Neural cell (in vitro differentiated cells): ENCODE measurements around the gene SLC6A5. TPM values are rescaled to one million over a fixed set of nuclear protein-coding genes. Genes with fewer than 3 reads are reported as not detected.

Source experiments
- H2AFZ ChIP-seq: fragments of 200-600, 300-800 bp; sonication (generic), shearing (Covaris generic); 2 replicates; pipeline ENCODE4 v1.6.0; 2014; ENCODE audit warnings: low read depth, mild to moderate bottlenecking, antibody characterized with exemption, low read length, moderate library complexity
- H3F3A ChIP-seq: fragments of 200-600 bp; shearing (Covaris generic); 2 replicates; pipeline ENCODE4 v1.6.1; 2016; ENCODE audit warnings: mild to moderate bottlenecking, moderate library complexity, mixed read lengths, antibody characterized with exemption, low read length; ENCODE audit not compliant: insufficient read depth, poor library complexity, severe bottlenecking
- H3K27ac ChIP-seq: fragments of 200-600, 300-800 bp; sonication (generic), shearing (Covaris generic); 2 replicates; pipeline ENCODE4 v1.5.1; 2014; ENCODE audit warnings: mild to moderate bottlenecking, low read length, moderate library complexity
- H3K27me3 ChIP-seq: fragments of 300-800, 200-600 bp; sonication (generic), shearing (Covaris generic); 2 replicates; pipeline ENCODE4 v1.6.0; 2014; ENCODE audit warnings: mild to moderate bottlenecking, low read depth, low read length, moderate library complexity; ENCODE audit not compliant: insufficient read depth
- H3K36me3 ChIP-seq: fragments of 300-800, 200-600 bp; sonication (generic), shearing (Covaris generic); 2 replicates; pipeline ENCODE4 v1.5.1; 2014; ENCODE audit warnings: mild to moderate bottlenecking, antibody characterized with exemption, low read length, moderate library complexity; ENCODE audit not compliant: insufficient read depth
- H3K4me2 ChIP-seq: fragments of 300-800, 200-600 bp; sonication (generic), shearing (Covaris generic); 2 replicates; pipeline ENCODE4 v1.6.0; 2014; ENCODE audit warnings: mild to moderate bottlenecking, low read length
- H3K4me3 ChIP-seq: fragments of 300-800, 200-600 bp; sonication (generic), shearing (Covaris generic); 2 replicates; pipeline ENCODE4 v1.5.1; 2014; ENCODE audit warnings: mild to moderate bottlenecking, low read length, moderate library complexity
- H3K79me2 ChIP-seq: fragments of 200-600 bp; shearing (Covaris generic); replicated peaks from 2 replicates; pipeline ENCODE4 v1.6.0; 2014; ENCODE audit warnings: mild to moderate bottlenecking, low read length, moderate library complexity; ENCODE audit not compliant: insufficient read depth
- H3K9ac ChIP-seq: fragments of 300-800, 200-600 bp; sonication (generic), shearing (Covaris generic); 2 replicates; pipeline ENCODE4 v1.6.1; 2016; ENCODE audit warnings: mild to moderate bottlenecking, low read length, mixed read lengths
- H3K9me2 ChIP-seq: fragments of 200-600 bp; shearing (Covaris generic); 2 replicates; pipeline ENCODE4 v1.6.1; 2016; ENCODE audit warnings: mild to moderate bottlenecking, low read length, mixed read lengths; ENCODE audit not compliant: insufficient read depth
- H3K9me3 ChIP-seq: fragments of 200-600, 300-800 bp; sonication (generic), shearing (Covaris generic); 2 replicates; pipeline ENCODE4 v1.6.1; 2016; ENCODE audit warnings: mild to moderate bottlenecking, mixed run types, low read length, moderate library complexity, mixed read lengths
- H4K20me1 ChIP-seq: fragments of 200-600 bp; shearing (Covaris generic); 2 replicates; pipeline ENCODE4 v1.6.1; 2016; ENCODE audit warnings: mild to moderate bottlenecking, mixed run types; ENCODE audit not compliant: insufficient read depth
- CTCF ChIP-seq: fragments of 450-650 bp; IDR thresholded peaks from 2 replicates; pipeline ENCODE4 v1.5.1; 2014; ENCODE audit warnings: antibody characterized with exemption, mild to moderate bottlenecking, moderate library complexity; ENCODE audit not compliant: poor library complexity, severe bottlenecking
- EP300 ChIP-seq: fragments of 450-650 bp; conservative IDR thresholded peaks from 2 replicates; pipeline ENCODE4 v1.6.1; 2014; ENCODE audit warnings: antibody characterized with exemption, mild to moderate bottlenecking, moderate library complexity; ENCODE audit not compliant: poor library complexity, severe bottlenecking
- EZH2 ChIP-seq: fragments of 200-600, 300-800 bp; shearing (Covaris generic), sonication (generic); IDR thresholded peaks from 2 replicates; pipeline ENCODE4 v1.6.1; 2014; ENCODE audit warnings: antibody characterized with exemption, low read length, borderline replicate concordance, mild to moderate bottlenecking; ENCODE audit not compliant: insufficient read depth, poor library complexity, severe bottlenecking
- MXI1 ChIP-seq: fragments of 450-650 bp; conservative IDR thresholded peaks from 2 replicates; pipeline ENCODE4 v1.6.1; 2014; ENCODE audit warnings: antibody characterized with exemption, mild to moderate bottlenecking; ENCODE audit not compliant: poor library complexity, severe bottlenecking
- POLR2AphosphoS5 ChIP-seq: IDR thresholded peaks from 2 replicates; pipeline ENCODE4 v1.6.1; 2012
- RAD21 ChIP-seq: fragments of 450-650 bp; conservative IDR thresholded peaks from 2 replicates; pipeline ENCODE4 v1.6.1; 2014; ENCODE audit warnings: antibody characterized with exemption, mild to moderate bottlenecking, moderate library complexity
- REST ChIP-seq: IDR thresholded peaks from 2 replicates; pipeline ENCODE4 v1.6.1; 2012; ENCODE audit warnings: borderline replicate concordance
- SMC3 ChIP-seq: fragments of 450-650 bp; conservative IDR thresholded peaks from 2 replicates; pipeline ENCODE4 v1.6.1; 2014; ENCODE audit warnings: antibody characterized with exemption, mild to moderate bottlenecking, moderate library complexity; ENCODE audit not compliant: poor library complexity
- TAF1 ChIP-seq: IDR thresholded peaks from 2 replicates; pipeline ENCODE4 v1.6.1; 2012; ENCODE audit warnings: low read depth
- polyA plus RNA-seq: library from polyadenylated mRNA; depleted of rRNA; stranded (reverse); fragments of >200 nt; gene quantifications from 2 replicates; pipeline ENCODE4 v1.2.3, GENCODE V29; 2014

SLC6A5 gene
- polyA plus RNA-seq, 1 donor from 2014 or later, result not detected

- peak overlapping the region; percentile 30 for H3K4me2 ChIP-seq
- no peaks in the 10 kb centered on the region for H4K20me1 ChIP-seq
- no peak overlapping the region for H3K27ac ChIP-seq
- H3K36me3 ChIP-seq, result no peaks in the 10 kb centered on the region
- peaks cover 55% of the 10 kb centered on the region for H3K27me3 ChIP-seq
- H3K9me2 ChIP-seq, result no peaks in the 10 kb centered on the region
- no peaks in the 10 kb centered on the region for H3F3A ChIP-seq
- no peaks in the 10 kb centered on the region for H3K79me2 ChIP-seq
- H3K4me3 ChIP-seq, result peak overlapping the region; percentile 29
- no peak overlapping the region for H2AFZ ChIP-seq
- no peak overlapping the region for H3K9ac ChIP-seq
- H3K9me3 ChIP-seq, result no peaks in the 10 kb centered on the region
- TF ChIP-seq RAD21 (peak; percentile 96), REST (no peak), EZH2 (no peak), TAF1 (peak; percentile 25), MXI1 (no peak), CTCF (peak; percentile 97), EP300 (no peak), SMC3 (peak; percentile 93), POLR2AphosphoS5 (peak; percentile 12)
Observed at GRCh38 chr11:20609727-20610707, 10.6 kb downstream of the SLC6A5 start.

- Histone ChIP-seq H3K9me2 (no peaks in the 10 kb centered on the region), H4K20me1 (no peaks in the 10 kb centered on the region), H3K4me3 (no peak overlapping the region), H3K9me3 (no peaks in the 10 kb centered on the region), H3K9ac (no peak overlapping the region), H3K36me3 (no peaks in the 10 kb centered on the region), H3K27me3 (peaks cover 52% of the 10 kb centered on the region), H3K4me2 (peak overlapping the region; percentile 30), H3F3A (no peaks in the 10 kb centered on the region), H2AFZ (no peak overlapping the region), H3K27ac (no peak overlapping the region), H3K79me2 (no peaks in the 10 kb centered on the region)
- TF ChIP-seq EP300, result no peak
Observed at GRCh38 chr11:20610825-20611224, 11.4 kb downstream of the SLC6A5 start.
